ENCODE data around the gene BRD3OS.

DNA sequence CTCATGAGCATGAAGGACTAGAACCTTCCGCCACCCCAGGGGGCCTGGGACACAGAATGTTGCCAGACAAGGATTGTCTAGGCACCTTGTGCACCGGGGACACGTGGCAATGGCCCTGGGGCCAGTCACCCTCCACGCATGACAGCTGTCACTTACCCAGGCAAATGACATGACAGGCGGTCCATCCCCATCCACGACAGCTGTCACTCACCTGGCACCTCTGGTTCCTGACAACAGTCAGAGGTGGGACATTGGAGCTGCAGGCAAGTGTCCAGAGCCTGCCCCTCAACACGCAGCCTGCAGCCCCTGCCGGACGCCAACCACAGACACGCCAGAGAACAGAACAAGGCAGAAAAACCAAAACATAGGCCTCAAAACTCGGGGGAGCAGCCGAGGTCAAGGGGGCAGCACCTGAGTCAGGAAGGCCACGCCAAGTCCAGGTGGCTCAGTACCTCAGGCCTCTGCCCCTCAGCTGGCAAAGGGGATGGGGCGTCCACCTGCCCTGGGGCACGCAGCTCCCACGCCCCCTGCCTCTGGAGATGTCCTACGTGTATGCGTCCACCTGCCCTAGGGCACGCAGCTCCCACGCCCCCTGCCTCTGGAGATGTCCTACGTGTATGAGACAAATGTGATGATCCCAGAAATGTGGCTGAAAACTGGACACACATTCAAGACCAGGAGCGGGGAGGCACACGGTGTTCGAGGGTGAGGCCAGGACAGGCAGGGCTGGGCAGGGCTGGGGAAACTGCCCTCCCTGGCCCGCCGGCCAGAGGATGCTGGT lies 47.7 kb upstream of the BRD3OS start:
- TF ChIP-seq EMX1 (CRISPR knock-in tag; IDR thresholded peaks at IDR 0.05) (no peak), TEAD4 (CRISPR knock-in tag; IDR thresholded peaks at IDR 0.05) (no peak)
- TF ChIP-seq, protein P1, sequence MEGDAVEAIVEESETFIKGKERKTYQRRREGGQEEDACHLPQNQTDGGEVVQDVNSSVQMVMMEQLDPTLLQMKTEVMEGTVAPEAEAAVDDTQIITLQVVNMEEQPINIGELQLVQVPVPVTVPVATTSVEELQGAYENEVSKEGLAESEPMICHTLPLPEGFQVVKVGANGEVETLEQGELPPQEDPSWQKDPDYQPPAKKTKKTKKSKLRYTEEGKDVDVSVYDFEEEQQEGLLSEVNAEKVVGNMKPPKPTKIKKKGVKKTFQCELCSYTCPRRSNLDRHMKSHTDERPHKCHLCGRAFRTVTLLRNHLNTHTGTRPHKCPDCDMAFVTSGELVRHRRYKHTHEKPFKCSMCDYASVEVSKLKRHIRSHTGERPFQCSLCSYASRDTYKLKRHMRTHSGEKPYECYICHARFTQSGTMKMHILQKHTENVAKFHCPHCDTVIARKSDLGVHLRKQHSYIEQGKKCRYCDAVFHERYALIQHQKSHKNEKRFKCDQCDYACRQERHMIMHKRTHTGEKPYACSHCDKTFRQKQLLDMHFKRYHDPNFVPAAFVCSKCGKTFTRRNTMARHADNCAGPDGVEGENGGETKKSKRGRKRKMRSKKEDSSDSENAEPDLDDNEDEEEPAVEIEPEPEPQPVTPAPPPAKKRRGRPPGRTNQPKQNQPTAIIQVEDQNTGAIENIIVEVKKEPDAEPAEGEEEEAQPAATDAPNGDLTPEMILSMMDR (IDR thresholded peaks at IDR 0.05), result no peak

All from WTC11 (cell line).